ENCODE results near the gene OMP. TPM values are rescaled to one million over a fixed set of nuclear protein-coding genes. Genes with fewer than 3 reads are reported as not detected.

OMP gene
- total RNA-seq, 1 donor from 2014 or later: not detected

- Histone ChIP-seq H3K27ac (replicated peaks) (no peak overlapping the region), H3K27me3 (ENCODE audit: low read depth) (no peaks in the 10 kb centered on the region), H3K36me3 (no peaks in the 10 kb centered on the region), H3K4me1 (peaks cover 22% of the 10 kb centered on the region), H3K9me3 (replicated peaks) (no peaks in the 10 kb centered on the region), H3K4me3 (no peak overlapping the region)
- intact Hi-C loops (cut with micrococcal nuclease): no loop called here
- TF ChIP-seq CTCF (IDR thresholded peaks at IDR 0.05; ENCODE audit: borderline replicate concordance): no peak
- no peak for DNase-seq
Measured at GRCh38 chr11:77085652-77086051, 17.0 kb upstream of the OMP start.

- no peak for TF ChIP-seq CTCF (IDR thresholded peaks at IDR 0.05; ENCODE audit: borderline replicate concordance)
- no peaks in the 10 kb centered on the region for H3K9me3 ChIP-seq (replicated peaks)
- DNase-seq: peak; percentile 11
- intact Hi-C loops (cut with micrococcal nuclease): no loop called here
- no peak overlapping the region for H3K4me3 ChIP-seq
- H3K27me3 ChIP-seq (ENCODE audit: low read depth): no peaks in the 10 kb centered on the region
- H3K4me1 ChIP-seq: peaks cover 22% of the 10 kb centered on the region
- H3K36me3 ChIP-seq: no peaks in the 10 kb centered on the region
- no peak overlapping the region for H3K27ac ChIP-seq (replicated peaks)
Measured at GRCh38 chr11:77086521-77087472, 15.8 kb upstream of the OMP start.

GRCh38 chr11:77087723-77088225 lies 14.9 kb upstream of the OMP start:
- no peaks in the 10 kb centered on the region for H3K36me3 ChIP-seq
- no peaks in the 10 kb centered on the region for H3K9me3 ChIP-seq (replicated peaks)
- intact Hi-C loops (cut with micrococcal nuclease): loop anchor here (2.0 kb wide), 1 partner anchor 35 kb away; no protein-coding TSS in a partner anchor
- H3K27ac ChIP-seq (replicated peaks): no peak overlapping the region
- no peak overlapping the region for H3K4me3 ChIP-seq
- peaks cover 14% of the 10 kb centered on the region for H3K4me1 ChIP-seq
- H3K27me3 ChIP-seq (ENCODE audit: low read depth): no peaks in the 10 kb centered on the region
- DNase-seq: no peak
- no peak for TF ChIP-seq CTCF (IDR thresholded peaks at IDR 0.05; ENCODE audit: borderline replicate concordance)

- Histone ChIP-seq H3K9me3 (replicated peaks) (no peaks in the 10 kb centered on the region), H3K4me3 (no peak overlapping the region), H3K27ac (replicated peaks) (no peak overlapping the region), H3K4me1 (peaks cover 8% of the 10 kb centered on the region), H3K27me3 (ENCODE audit: low read depth) (no peaks in the 10 kb centered on the region), H3K36me3 (no peaks in the 10 kb centered on the region)
- intact Hi-C loops (cut with micrococcal nuclease): loop anchor here (2.0 kb wide), 1 partner anchor 36 kb away; no protein-coding TSS in a partner anchor
- no peak for TF ChIP-seq CTCF (IDR thresholded peaks at IDR 0.05; ENCODE audit: borderline replicate concordance)
- peak; percentile 9 for DNase-seq
Measured at GRCh38 chr11:77088236-77089003, 14.2 kb upstream of the OMP start.

GRCh38 chr11:77089004-77089545 lies 13.6 kb upstream of the OMP start:
- peak; percentile 3 for DNase-seq
- intact Hi-C loops (cut with micrococcal nuclease): loop anchor here (2.0 kb wide), 1 partner anchor 36 kb away; no protein-coding TSS in a partner anchor

More at GRCh38 chr11:77089004-77089545, 13.6 kb upstream of the OMP start:
- Histone ChIP-seq H3K9me3 (replicated peaks) (no peaks in the 10 kb centered on the region), H3K4me3 (no peak overlapping the region), H3K36me3 (no peaks in the 10 kb centered on the region), H3K4me1 (peaks cover 6% of the 10 kb centered on the region), H3K27me3 (ENCODE audit: low read depth) (no peaks in the 10 kb centered on the region), H3K27ac (replicated peaks) (no peak overlapping the region)
- TF ChIP-seq CTCF (IDR thresholded peaks at IDR 0.05; ENCODE audit: borderline replicate concordance): no peak
